ENCODE results near the gene CACNA1G. TPM values are rescaled to one million over a fixed set of nuclear protein-coding genes. Genes with fewer than 3 reads are reported as not detected.

The CACNA1G gene
- polyA plus RNA-seq, 1 donor from 2014 or later = 10.9 TPM

GRCh38 chr17:50660042-50660886 is 99.7 kb downstream of the CACNA1G start:
- Histone ChIP-seq H3K36me3 (ENCODE audit: insufficient read depth, low read length) (no peaks in the 10 kb centered on the region), H3K79me2 (replicated peaks; ENCODE audit: insufficient read depth, low read length) (no peaks in the 10 kb centered on the region), H4K20me1 (ENCODE audit: insufficient read depth) (no peaks in the 10 kb centered on the region), H3K27me3 (ENCODE audit: insufficient read depth, low read depth, low read length) (no peaks in the 10 kb centered on the region), H3K27ac (ENCODE audit: low read length) (no peak overlapping the region), H2AFZ (ENCODE audit: low read depth, low read length) (no peak overlapping the region), H3K9me2 (ENCODE audit: insufficient read depth, low read length) (no peaks in the 10 kb centered on the region), H3K4me3 (ENCODE audit: low read length) (no peak overlapping the region), H3F3A (ENCODE audit: insufficient read depth, low read length, poor library complexity, severe bottlenecking) (no peaks in the 10 kb centered on the region), H3K4me2 (ENCODE audit: low read length) (no peak overlapping the region), H3K9ac (ENCODE audit: low read length) (no peak overlapping the region), H3K9me3 (ENCODE audit: low read length) (no peaks in the 10 kb centered on the region)
- TF ChIP-seq SMC3 (conservative IDR thresholded peaks at IDR 0.05; ENCODE audit: poor library complexity) = no peak
- TF ChIP-seq MXI1 (conservative IDR thresholded peaks at IDR 0.05; ENCODE audit: poor library complexity, severe bottlenecking) = no peak
- TF ChIP-seq EZH2 (IDR thresholded peaks at IDR 0.05; ENCODE audit: borderline replicate concordance, insufficient read depth, low read length, poor library complexity, severe bottlenecking) = no peak
- TF ChIP-seq REST (IDR thresholded peaks at IDR 0.05; ENCODE audit: borderline replicate concordance) = no peak
- no peak for TF ChIP-seq POLR2AphosphoS5 (IDR thresholded peaks at IDR 0.05)

- no peaks in the 10 kb centered on the region for H3K36me3 ChIP-seq (ENCODE audit: insufficient read depth, low read length)
- no peak overlapping the region for H3K4me3 ChIP-seq (ENCODE audit: low read length)
- no peak overlapping the region for H3K27ac ChIP-seq (ENCODE audit: low read length)
- H3K4me2 ChIP-seq (ENCODE audit: low read length) = no peak overlapping the region
- no peak overlapping the region for H2AFZ ChIP-seq (ENCODE audit: low read depth, low read length)
- no peaks in the 10 kb centered on the region for H3K27me3 ChIP-seq (ENCODE audit: insufficient read depth, low read depth, low read length)
- no peaks in the 10 kb centered on the region for H4K20me1 ChIP-seq (ENCODE audit: insufficient read depth)
- H3K9ac ChIP-seq (ENCODE audit: low read length) = no peak overlapping the region
- no peak for TF ChIP-seq REST (IDR thresholded peaks at IDR 0.05; ENCODE audit: borderline replicate concordance)
- TF ChIP-seq POLR2AphosphoS5 (IDR thresholded peaks at IDR 0.05) = no peak
- no peak for TF ChIP-seq MXI1 (conservative IDR thresholded peaks at IDR 0.05; ENCODE audit: poor library complexity, severe bottlenecking)
- no peak for TF ChIP-seq EZH2 (IDR thresholded peaks at IDR 0.05; ENCODE audit: borderline replicate concordance, insufficient read depth, low read length, poor library complexity, severe bottlenecking)
- no peak for TF ChIP-seq CTCF (IDR thresholded peaks at IDR 0.05; ENCODE audit: poor library complexity, severe bottlenecking)
- no peak for TF ChIP-seq TAF1 (IDR thresholded peaks at IDR 0.05; ENCODE audit: low read depth)
- TF ChIP-seq EP300 (conservative IDR thresholded peaks at IDR 0.05; ENCODE audit: poor library complexity, severe bottlenecking) = no peak
- TF ChIP-seq SMC3 (conservative IDR thresholded peaks at IDR 0.05; ENCODE audit: poor library complexity) = no peak
- TF ChIP-seq RAD21 (conservative IDR thresholded peaks at IDR 0.05) = no peak
- no peaks in the 10 kb centered on the region for H3K79me2 ChIP-seq (replicated peaks; ENCODE audit: insufficient read depth, low read length)
- no peaks in the 10 kb centered on the region for H3K9me3 ChIP-seq (ENCODE audit: low read length)
- no peaks in the 10 kb centered on the region for H3K9me2 ChIP-seq (ENCODE audit: insufficient read depth, low read length)
- H3F3A ChIP-seq (ENCODE audit: insufficient read depth, low read length, poor library complexity, severe bottlenecking) = no peaks in the 10 kb centered on the region
Measured at GRCh38 chr17:50660887-50661345, 100.4 kb downstream of the CACNA1G start.

All from neural cell (in vitro differentiated cells).